Measurements from ENCODE around the gene EIF2AK2. TPM values are rescaled to one million over a fixed set of nuclear protein-coding genes. Genes with fewer than 3 reads are reported as not detected.

Gene EIF2AK2
- total RNA-seq, 1 experiment from 2014 or later, result 41.7 TPM

GRCh38 chr2:37110306-37111212 is 46.2 kb downstream of the EIF2AK2 start:
- ChIA-PET POLR2A (no interaction called here), CTCF (no interaction called here)
- no peak overlapping the region for H3K4me3 ChIP-seq (ENCODE audit: low read depth, low read length)
- H3K27me3 Mint-ChIP-seq (ENCODE audit: insufficient read depth, unreplicated experiment), result no peaks in the 10 kb centered on the region
- peaks cover 51% of the 10 kb centered on the region for H3K36me3 Mint-ChIP-seq (ENCODE audit: insufficient read depth, unreplicated experiment)
- H3K27me3 ChIP-seq (replicated peaks; ENCODE audit: control insufficient read depth, insufficient read depth, low read length), result no peaks in the 10 kb centered on the region
- peaks cover 1% of the 10 kb centered on the region; the same call in 1 of the 2 replicates for H3K36me3 ChIP-seq (ENCODE audit: control insufficient read depth, insufficient read depth, low read length)
- no peak overlapping the region for H3K27ac Mint-ChIP-seq (ENCODE audit: unreplicated experiment)
- no peak for DNase-seq
- no peaks in the 10 kb centered on the region for H3K9me3 ChIP-seq
- H3K4me3 Mint-ChIP-seq (ENCODE audit: unreplicated experiment), result no peak overlapping the region
- H3K4me1 Mint-ChIP-seq (ENCODE audit: low read depth, unreplicated experiment), result peaks cover 4% of the 10 kb centered on the region
- no peaks in the 10 kb centered on the region for H3K9me3 Mint-ChIP-seq (ENCODE audit: unreplicated experiment)
- H3K4me1 ChIP-seq, result no peaks in the 10 kb centered on the region
- BruUV-seq (replicated peaks), result no TSS peak
- TF ChIP-seq, protein P1, sequence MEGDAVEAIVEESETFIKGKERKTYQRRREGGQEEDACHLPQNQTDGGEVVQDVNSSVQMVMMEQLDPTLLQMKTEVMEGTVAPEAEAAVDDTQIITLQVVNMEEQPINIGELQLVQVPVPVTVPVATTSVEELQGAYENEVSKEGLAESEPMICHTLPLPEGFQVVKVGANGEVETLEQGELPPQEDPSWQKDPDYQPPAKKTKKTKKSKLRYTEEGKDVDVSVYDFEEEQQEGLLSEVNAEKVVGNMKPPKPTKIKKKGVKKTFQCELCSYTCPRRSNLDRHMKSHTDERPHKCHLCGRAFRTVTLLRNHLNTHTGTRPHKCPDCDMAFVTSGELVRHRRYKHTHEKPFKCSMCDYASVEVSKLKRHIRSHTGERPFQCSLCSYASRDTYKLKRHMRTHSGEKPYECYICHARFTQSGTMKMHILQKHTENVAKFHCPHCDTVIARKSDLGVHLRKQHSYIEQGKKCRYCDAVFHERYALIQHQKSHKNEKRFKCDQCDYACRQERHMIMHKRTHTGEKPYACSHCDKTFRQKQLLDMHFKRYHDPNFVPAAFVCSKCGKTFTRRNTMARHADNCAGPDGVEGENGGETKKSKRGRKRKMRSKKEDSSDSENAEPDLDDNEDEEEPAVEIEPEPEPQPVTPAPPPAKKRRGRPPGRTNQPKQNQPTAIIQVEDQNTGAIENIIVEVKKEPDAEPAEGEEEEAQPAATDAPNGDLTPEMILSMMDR (IDR thresholded peaks at IDR 0.05; ENCODE audit: insufficient read depth in 1 of 2, low read depth in 1 of 2, low read length in 1 of 2, severe bottlenecking in 1 of 2, unreplicated experiment in 1 of 2), result no peak
- intact Hi-C loops (cut with micrococcal nuclease; ENCODE audit: unreplicated experiment), result no loop called here

GRCh38 chr2:37109523-37109922 is 47.3 kb downstream of the EIF2AK2 start:
- TF ChIP-seq, protein P1 (IDR thresholded peaks at IDR 0.05; ENCODE audit: insufficient read depth in 1 of 2, low read depth in 1 of 2, low read length in 1 of 2, severe bottlenecking in 1 of 2, unreplicated experiment in 1 of 2), result no peak
- DNase-seq, result no peak
- no peaks in the 10 kb centered on the region for H3K9me3 Mint-ChIP-seq (ENCODE audit: unreplicated experiment)
- no peak overlapping the region for H3K4me3 Mint-ChIP-seq (ENCODE audit: unreplicated experiment)
- intact Hi-C loops (cut with micrococcal nuclease; ENCODE audit: unreplicated experiment), result no loop called here
- POLR2A ChIA-PET, result no interaction called here
- CTCF ChIA-PET, result no interaction called here
- no peak overlapping the region for H3K27ac Mint-ChIP-seq (ENCODE audit: unreplicated experiment)
- Histone ChIP-seq H3K27me3 (replicated peaks; ENCODE audit: control insufficient read depth, insufficient read depth, low read length) (no peaks in the 10 kb centered on the region), H3K9me3 (no peaks in the 10 kb centered on the region), H3K36me3 (ENCODE audit: control insufficient read depth, insufficient read depth, low read length) (peaks cover 1% of the 10 kb centered on the region; the same call in 1 of the 2 replicates), H3K4me1 (no peaks in the 10 kb centered on the region; the same call in 1 of the 2 replicates), H3K4me3 (ENCODE audit: low read depth, low read length) (no peak overlapping the region)
- no peaks in the 10 kb centered on the region for H3K27me3 Mint-ChIP-seq (ENCODE audit: insufficient read depth, unreplicated experiment)
- H3K4me1 Mint-ChIP-seq (ENCODE audit: low read depth, unreplicated experiment), result peaks cover 14% of the 10 kb centered on the region
- peaks cover 61% of the 10 kb centered on the region for H3K36me3 Mint-ChIP-seq (ENCODE audit: insufficient read depth, unreplicated experiment)
- BruUV-seq (replicated peaks), result no TSS peak

- Mint-ChIP-seq H3K4me3 (ENCODE audit: unreplicated experiment) (no peak overlapping the region), H3K9me3 (ENCODE audit: unreplicated experiment) (no peaks in the 10 kb centered on the region), H3K36me3 (ENCODE audit: insufficient read depth, unreplicated experiment) (peaks cover 59% of the 10 kb centered on the region), H3K4me1 (ENCODE audit: low read depth, unreplicated experiment) (peaks cover 17% of the 10 kb centered on the region), H3K27ac (ENCODE audit: unreplicated experiment) (no peak overlapping the region), H3K27me3 (ENCODE audit: insufficient read depth, unreplicated experiment) (no peaks in the 10 kb centered on the region)
- H3K4me1 ChIP-seq, result peaks cover 7% of the 10 kb centered on the region
- H3K36me3 ChIP-seq (ENCODE audit: control insufficient read depth, insufficient read depth, low read length), result peaks cover 1% of the 10 kb centered on the region; the same call in 1 of the 2 replicates
- POLR2A ChIA-PET, result no interaction called here
- intact Hi-C loops (cut with micrococcal nuclease; ENCODE audit: unreplicated experiment), result no loop called here
- TF ChIP-seq, protein P1 (IDR thresholded peaks at IDR 0.05; ENCODE audit: insufficient read depth in 1 of 2, low read depth in 1 of 2, low read length in 1 of 2, severe bottlenecking in 1 of 2, unreplicated experiment in 1 of 2), result no peak
- no peaks in the 10 kb centered on the region for H3K27me3 ChIP-seq (replicated peaks; ENCODE audit: control insufficient read depth, insufficient read depth, low read length)
- CTCF ChIA-PET, result no interaction called here
- BruUV-seq (replicated peaks), result no TSS peak
- no peaks in the 10 kb centered on the region for H3K9me3 ChIP-seq
- DNase-seq, result no peak
- no peak overlapping the region for H3K4me3 ChIP-seq (ENCODE audit: low read depth, low read length)
Observed at GRCh38 chr2:37105150-37105549, 51.6 kb downstream of the EIF2AK2 start.
